Ureter (tissue), 1 donor: ENCODE results near the gene LYPD6B. TPM values are rescaled to one million over a fixed set of nuclear protein-coding genes. Genes with fewer than 3 reads are reported as not detected.
A peak's percentile ranks its signal among the peaks of the same experiment; 100 is the strongest.

Experiments
- DNase-seq: peaks from one replicate; pipeline ENCODE4 v3.0.0-alpha.2; 2020; ENCODE audit warnings: low spot score
- total RNA-seq: library from RNA; stranded (reverse); gene quantifications from one replicate; pipeline ENCODE4 v1.2.4, GENCODE V29; 2023
- donor health status: DM: yes; HTN: yes; CAD: no.

LYPD6B gene
- total RNA-seq, 1 donor from 2014 or later = 76.0 TPM

DNA sequence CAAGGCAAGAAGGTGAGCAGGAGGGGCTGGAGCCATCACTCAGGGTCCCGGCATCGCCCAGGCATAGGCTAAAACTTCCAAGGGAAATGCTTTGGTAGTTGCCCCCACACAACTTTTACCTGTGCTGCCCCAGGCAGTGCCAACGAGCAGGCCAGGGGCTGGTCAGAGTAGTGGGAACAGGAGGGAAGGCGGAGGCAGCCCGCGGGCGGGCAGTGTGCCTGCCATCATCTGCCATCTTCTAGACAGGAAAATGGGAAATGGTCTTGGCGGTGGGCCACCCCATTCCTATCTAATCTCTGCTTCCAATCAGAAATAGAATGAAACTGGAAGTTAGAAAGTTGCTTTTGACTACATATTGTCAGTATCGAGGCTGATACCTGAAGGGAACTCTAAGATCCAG is 26.0 kb upstream of the LYPD6B start:
- DNase-seq = no peak

DNA sequence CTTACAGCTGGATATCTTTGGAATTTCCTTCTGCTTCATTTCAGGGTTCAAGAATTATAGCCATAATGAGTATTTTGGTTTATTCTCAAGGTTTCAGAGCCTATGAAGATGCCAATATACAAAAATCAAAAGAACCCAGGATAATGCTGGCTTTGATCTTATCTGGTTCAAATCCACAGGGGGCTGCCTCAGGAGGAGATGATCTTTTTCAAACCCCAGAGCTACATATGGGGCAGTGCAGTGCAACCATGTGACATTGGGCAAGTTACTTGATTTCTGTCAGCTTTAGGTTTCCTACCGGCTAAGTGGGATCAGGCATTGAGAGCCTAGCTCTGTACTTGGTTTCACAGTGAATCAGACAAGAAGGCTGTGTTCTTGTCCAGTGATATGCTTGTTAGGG is 23.0 kb upstream of the LYPD6B start:
- no peak for DNase-seq

DNA sequence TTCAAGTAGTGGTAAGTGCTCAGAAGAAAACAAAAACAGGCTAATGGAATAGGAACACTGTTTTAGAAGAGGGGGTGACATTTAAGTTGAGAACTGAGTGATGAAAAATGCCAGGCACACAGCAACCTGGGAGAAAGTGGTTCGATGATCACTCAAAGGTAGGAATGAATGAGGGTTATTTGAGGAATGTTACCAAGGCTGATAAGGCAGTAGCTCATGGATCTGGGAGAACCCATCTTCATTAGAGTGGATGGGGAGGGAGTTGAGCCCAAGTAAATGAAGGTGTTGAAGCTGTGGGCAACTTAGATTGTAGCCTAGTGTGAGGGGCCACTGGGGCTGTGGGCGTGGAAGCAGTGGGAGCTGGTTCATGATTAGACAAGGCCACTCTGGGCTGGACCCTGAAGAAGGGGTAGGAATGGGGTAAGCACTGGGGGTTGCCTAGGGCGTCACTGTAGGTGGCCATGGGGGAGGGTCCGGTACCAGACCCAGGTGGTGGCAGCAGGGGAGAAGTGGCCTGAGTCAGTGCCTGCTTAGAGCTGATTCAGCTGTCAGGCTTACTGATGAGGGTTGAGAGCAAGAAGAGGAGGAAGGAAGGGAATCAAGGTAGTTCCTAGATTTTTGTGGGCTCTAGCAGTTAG is 22.5 kb upstream of the LYPD6B start:
- no peak for DNase-seq

- DNase-seq = peak; percentile 82
Measured at GRCh38 chr2:149017116-149017985, 21.1 kb upstream of the LYPD6B start.

GRCh38 chr2:149018981-149019380 is 19.5 kb upstream of the LYPD6B start:
- no peak for DNase-seq

GRCh38 chr2:149019768-149020167 is 18.7 kb upstream of the LYPD6B start:
- DNase-seq = no peak

DNA sequence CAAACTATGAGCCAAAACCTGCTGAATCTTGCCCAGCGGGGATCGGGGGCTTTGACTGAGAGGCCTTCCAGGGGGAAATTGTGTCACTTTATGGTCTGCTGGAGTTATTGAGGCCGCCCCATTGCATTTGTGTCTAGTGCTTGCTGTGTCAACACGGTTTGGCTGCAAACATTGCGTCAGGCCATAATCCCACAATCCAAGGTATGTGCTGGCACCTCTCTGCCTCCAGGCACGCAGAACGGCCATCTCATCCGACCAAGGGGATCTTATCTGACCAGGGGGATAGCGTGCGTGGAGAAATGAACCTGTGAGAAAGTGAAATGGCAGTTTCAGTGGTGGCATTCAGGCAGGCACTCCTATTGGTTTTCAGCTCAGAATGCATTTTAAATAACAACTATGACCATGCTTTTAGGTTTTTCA is 18.1 kb upstream of the LYPD6B start:
- no peak for DNase-seq

GRCh38 chr2:149021271-149021719 is 17.2 kb upstream of the LYPD6B start:
- DNase-seq = no peak

DNA sequence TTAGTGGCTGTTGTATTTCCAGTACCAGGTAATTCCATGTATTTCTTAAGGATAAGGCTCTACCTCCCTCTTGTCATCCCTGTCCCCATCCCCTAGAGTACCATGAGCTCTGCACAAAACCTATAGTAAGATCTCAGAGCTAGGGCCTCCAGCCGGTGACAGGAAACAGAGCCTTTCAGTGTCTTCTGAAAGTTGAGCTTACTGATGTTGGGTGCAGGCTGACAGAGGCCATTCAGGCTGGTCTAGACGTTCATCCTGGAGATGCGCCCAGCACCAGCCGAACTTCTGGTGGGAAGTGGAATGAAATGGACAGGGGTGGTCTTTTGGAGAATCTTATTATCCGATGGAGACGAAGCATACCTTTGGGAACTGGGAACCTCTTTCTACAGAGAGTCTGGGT is 16.7 kb upstream of the LYPD6B start:
- DNase-seq = no peak

- DNase-seq = no peak
Measured at GRCh38 chr2:149023091-149023490, 15.4 kb upstream of the LYPD6B start.

DNA sequence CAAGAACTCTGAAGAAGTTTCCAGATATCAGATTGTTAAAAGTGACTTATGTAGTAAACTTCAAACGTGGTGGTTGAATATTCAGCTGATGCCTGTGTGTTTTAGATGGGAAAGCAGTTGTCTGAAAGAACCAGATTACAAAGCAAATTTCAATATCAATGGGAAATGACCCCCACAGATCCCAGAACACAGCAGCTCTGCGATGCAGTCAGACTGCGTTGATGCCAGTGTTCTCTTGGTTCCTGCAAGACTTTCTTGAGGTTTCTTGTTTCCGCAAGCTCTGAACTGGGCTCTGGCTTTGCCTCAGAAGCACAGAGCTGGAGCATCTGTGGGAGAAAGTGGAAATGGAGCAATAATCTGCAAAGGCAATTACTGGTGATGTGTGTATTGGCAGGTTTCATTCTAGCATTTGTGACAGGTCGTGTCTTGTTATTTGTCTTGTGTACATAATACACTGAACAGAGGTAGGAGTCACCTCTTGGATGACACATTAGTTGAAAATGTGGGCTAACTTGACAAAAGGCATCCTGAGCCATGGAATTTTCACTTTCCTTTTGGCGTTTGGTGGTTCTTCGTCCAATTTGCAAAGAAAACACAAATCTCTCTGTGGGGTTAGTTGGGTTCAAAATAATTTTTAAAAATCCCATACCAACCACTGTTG is 10.8 kb upstream of the LYPD6B start:
- no peak for DNase-seq

DNA sequence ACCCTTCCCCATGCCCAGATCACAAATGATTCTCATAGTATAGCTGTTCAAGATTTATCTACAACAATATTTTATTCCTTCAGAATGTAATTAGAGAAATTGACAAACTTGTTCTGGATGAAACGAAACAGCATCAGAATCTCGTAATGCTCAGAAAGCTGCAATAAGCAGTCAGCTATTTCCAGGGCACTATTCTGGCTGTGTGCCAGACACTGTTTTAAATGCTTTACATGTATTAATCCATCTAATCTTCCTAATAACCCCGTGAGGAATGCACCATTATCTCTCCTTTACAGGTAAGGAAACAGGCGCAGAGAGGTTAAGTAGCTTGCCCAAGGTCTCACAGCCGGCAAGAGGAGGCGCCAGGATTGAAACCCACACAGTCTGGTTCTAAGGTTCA is 10.1 kb upstream of the LYPD6B start:
- DNase-seq = no peak

GRCh38 chr2:149028891-149029290 is 9.6 kb upstream of the LYPD6B start:
- no peak for DNase-seq

DNA sequence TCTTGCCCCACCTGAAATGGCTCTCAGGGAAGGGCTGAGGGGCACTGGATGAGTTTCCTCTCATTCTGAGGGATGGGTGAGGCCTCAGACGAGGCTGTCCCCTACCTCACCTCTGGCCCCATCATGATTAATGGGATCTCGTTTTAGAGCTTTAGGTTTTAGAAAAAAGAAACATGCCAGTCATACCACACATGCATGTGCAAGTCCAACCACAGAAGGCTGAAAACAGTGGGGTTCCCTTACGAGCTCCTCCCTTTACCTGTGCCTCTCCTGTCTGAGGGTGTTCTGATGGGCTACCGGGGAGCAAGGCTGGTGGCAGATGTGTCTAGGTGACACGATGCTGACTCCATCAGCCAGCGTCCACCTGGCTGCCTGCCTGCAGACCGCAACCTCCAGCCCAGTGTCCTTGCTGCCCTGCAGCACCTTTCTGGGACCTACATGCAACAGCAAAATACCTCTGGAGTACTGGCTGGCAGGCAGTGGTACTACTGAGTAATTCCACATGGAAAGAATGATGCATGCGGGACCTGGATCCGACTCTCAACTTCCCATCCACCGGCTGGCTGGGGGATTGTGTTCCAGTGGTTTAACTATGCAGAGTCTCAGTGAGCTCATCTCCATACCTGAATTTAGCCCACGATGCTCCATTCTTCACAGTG is 9.1 kb upstream of the LYPD6B start:
- DNase-seq = no peak

DNA sequence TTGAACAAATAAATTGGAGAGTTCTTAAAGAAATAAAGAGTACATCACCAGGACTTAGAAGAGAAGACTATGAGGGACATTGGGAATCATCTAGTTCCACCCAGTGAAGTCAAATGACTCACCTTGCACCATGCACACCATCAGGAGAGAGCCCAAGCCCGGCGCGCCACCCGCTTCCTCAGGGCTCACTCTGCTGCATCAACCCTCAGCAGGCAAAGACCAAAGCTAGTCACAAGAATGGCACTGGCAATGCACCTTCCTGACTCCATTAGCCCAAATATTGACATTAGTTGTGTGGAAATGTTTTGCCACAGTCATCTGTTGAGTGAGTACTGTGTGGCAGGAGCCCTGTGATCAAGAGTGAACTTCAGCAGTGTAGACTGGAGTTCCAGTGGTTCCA is 7.1 kb upstream of the LYPD6B start:
- DNase-seq = no peak

DNA sequence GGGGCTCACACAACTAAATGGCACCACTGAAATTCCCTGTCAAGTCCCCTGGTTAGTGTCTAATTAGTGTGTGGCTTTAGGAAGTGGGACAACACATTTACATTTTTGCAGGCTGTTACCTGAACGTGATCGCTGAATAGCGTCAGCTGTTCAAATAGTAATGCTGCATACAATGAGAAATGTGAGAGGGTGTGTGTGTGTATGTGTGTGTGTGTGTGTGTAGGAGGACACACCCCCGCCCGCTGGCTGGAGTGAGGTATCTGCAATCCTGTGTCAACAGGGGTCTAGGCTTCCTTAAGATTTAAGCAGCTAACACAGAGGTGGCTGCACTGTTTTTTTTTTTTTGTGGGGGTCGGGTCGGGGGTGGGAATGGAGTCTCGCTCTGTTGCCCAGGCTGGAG is 4.8 kb upstream of the LYPD6B start:
- no peak for DNase-seq

- DNase-seq = no peak
Measured at GRCh38 chr2:149034406-149034805, 4.1 kb upstream of the LYPD6B start.

DNA sequence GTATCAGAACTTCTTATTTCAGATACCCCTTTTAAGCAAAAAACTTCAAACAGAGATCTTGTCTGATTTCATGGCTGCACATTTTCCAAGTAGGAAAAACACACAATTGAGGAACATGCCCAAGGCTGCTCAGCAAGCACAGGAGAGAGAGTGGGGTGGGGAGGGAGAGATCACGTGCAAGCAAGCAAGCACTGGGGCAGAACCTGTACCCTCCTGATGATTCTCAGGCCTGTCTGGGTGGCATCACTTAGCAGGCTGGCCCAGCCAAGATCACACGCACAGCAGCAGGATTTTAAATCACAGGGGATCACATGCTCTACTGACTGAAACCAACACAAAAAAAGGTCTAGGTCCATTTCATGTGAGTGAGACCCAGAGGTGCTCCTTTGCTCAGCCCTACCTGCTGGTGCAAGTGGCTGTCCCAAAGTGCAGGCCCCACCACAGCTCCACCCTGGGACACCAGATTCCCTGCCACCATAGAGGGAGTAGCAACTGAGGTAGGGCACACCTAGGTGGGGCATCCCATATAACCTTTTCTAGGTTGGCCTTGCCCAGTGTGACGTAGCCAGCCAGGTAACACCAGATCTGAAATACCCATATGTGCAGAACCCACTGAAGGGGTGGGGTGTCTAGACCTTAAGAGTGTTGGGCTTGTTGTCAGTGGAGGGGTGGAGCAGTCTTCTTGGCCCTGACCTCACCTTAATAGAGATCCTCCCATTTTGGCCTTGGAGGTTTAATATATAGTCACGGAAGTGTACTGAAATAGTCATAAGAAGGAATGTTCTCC is 1.8 kb upstream of the LYPD6B start:
- DNase-seq = no peak

GRCh38 chr2:149037851-149038250 is 648 bp upstream of the LYPD6B start:
- no peak for DNase-seq

GRCh38 chr2:149039213-149039724 is 770 bp downstream of the LYPD6B start:
- DNase-seq = no peak

GRCh38 chr2:149040451-149040850 is 2.0 kb downstream of the LYPD6B start:
- no peak for DNase-seq
